A673 (cell line): ENCODE measurements around the gene C1orf74. TPM values are rescaled to one million over a fixed set of nuclear protein-coding genes. Genes with fewer than 3 reads are reported as not detected.

ENCODE experiments used
- BruUV-seq: library from RNA; stranded (reverse); fragments of 400-500 nt; replicated peaks from 2 replicates; lab custom pipeline; 2021; lab: Mats Ljungman, UMichigan
- CTCF ChIA-PET: fragments of 300-600 bp; sonication (Branson Sonifier 250); formaldehyde crosslinking; loops from one replicate; lab custom pipeline; 2022; ENCODE audit warnings: antibody characterized with exemption; lab: Charles Lee
- POLR2A ChIA-PET: fragments of 300-600 bp; sonication (Branson Sonifier 250); formaldehyde crosslinking; loops from one replicate; lab custom pipeline; 2022; ENCODE audit warnings: antibody characterized with exemption; ENCODE audit not compliant: low non-redundant PET; lab: Charles Lee
- DNase-seq: peaks from one replicate; pipeline ENCODE4 v3.0.0-alpha.2; 2015; ENCODE audit warnings: low spot score
- H3K27ac ChIP-seq: fragments of 200-600 bp; sonication (generic); 2 replicates; pipeline ENCODE4 v1.5.1; 2016; ENCODE audit warnings: mixed run types, low read depth, mild to moderate bottlenecking, mixed read lengths, antibody characterized with exemption, low read length; ENCODE audit not compliant: poor library complexity, severe bottlenecking
- H3K27me3 ChIP-seq: fragments of 200-600 bp; sonication (generic); replicated peaks from 2 replicates; pipeline ENCODE4 v1.6.1; 2017; ENCODE audit warnings: mixed run types, low read depth, mild to moderate bottlenecking, mixed read lengths, antibody characterized with exemption, low read length; ENCODE audit not compliant: insufficient read depth, poor library complexity
- H3K36me3 ChIP-seq: fragments of 200-600 bp; sonication (generic); 2 replicates; pipeline ENCODE4 v1.6.1; 2016; ENCODE audit warnings: mixed run types, mild to moderate bottlenecking, mixed read lengths, antibody characterized with exemption, low read length; ENCODE audit not compliant: insufficient read depth, poor library complexity, severe bottlenecking
- H3K4me1 ChIP-seq: fragments of 200-600 bp; sonication (generic); 2 replicates; pipeline ENCODE4 v1.6.1; 2017; ENCODE audit warnings: mixed run types, mild to moderate bottlenecking, mixed read lengths, antibody characterized with exemption, low read length; ENCODE audit not compliant: insufficient read depth, poor library complexity, severe bottlenecking
- H3K4me3 ChIP-seq: fragments of 200-600 bp; sonication (generic); 2 replicates; pipeline ENCODE4 v1.5.1; 2016; ENCODE audit warnings: low read depth, mixed run types, mild to moderate bottlenecking, mixed read lengths, low read length; ENCODE audit not compliant: poor library complexity, severe bottlenecking
- H3K9me3 ChIP-seq: fragments of 200-600 bp; sonication (generic); 2 replicates; pipeline ENCODE4 v1.6.1; 2016; ENCODE audit warnings: mixed run types, low read depth, mild to moderate bottlenecking, mixed read lengths, antibody characterized with exemption, low read length; ENCODE audit not compliant: poor library complexity, severe bottlenecking
- EZH2 ChIP-seq: fragments of 200-600 bp; sonication (generic); IDR thresholded peaks from 2 replicates; pipeline ENCODE4 v1.6.1; 2017; ENCODE audit warnings: borderline replicate concordance, low read depth, mild to moderate bottlenecking, mixed read lengths, antibody characterized with exemption, low read length; ENCODE audit not compliant: poor library complexity, severe bottlenecking
- intact Hi-C: fragments of 100-400 bp; cut with micrococcal nuclease; formaldehyde crosslinking; loops from one replicate; pipeline ENCODE4 v1.10.0; 2022; ENCODE audit not compliant: unreplicated experiment
- total RNA-seq: library from RNA; stranded (reverse); gene quantifications from 2 replicates; pipeline ENCODE4 v1.2.3, GENCODE V29; 2021
- TF ChIP-seq, protein P1 (sequence below): fragments of 300-800, 200-600 bp; sonication (generic); conservative IDR thresholded peaks from 2 replicates; pipeline ENCODE4 v1.5.1; 2017; ENCODE audit warnings: low read depth, mild to moderate bottlenecking, antibody characterized with exemption, low read length, moderate library complexity, mixed read lengths

C1orf74 gene
- total RNA-seq, 1 experiment from 2014 or later = 4.2 TPM

GRCh38 chr1:209815931-209816341, 31.6 kb upstream of the C1orf74 start:
- Histone ChIP-seq H3K27ac (no peak overlapping the region), H3K27me3 (no peaks in the 10 kb centered on the region), H3K4me3 (no peak overlapping the region), H3K9me3 (no peaks in the 10 kb centered on the region), H3K36me3 (no peaks in the 10 kb centered on the region), H3K4me1 (no peaks in the 10 kb centered on the region)
- intact Hi-C loops = no loop called here
- no TSS peak for BruUV-seq
- ChIA-PET CTCF (no interaction called here), POLR2A (no interaction called here)
- no peak for DNase-seq
- TF ChIP-seq, protein P1, sequence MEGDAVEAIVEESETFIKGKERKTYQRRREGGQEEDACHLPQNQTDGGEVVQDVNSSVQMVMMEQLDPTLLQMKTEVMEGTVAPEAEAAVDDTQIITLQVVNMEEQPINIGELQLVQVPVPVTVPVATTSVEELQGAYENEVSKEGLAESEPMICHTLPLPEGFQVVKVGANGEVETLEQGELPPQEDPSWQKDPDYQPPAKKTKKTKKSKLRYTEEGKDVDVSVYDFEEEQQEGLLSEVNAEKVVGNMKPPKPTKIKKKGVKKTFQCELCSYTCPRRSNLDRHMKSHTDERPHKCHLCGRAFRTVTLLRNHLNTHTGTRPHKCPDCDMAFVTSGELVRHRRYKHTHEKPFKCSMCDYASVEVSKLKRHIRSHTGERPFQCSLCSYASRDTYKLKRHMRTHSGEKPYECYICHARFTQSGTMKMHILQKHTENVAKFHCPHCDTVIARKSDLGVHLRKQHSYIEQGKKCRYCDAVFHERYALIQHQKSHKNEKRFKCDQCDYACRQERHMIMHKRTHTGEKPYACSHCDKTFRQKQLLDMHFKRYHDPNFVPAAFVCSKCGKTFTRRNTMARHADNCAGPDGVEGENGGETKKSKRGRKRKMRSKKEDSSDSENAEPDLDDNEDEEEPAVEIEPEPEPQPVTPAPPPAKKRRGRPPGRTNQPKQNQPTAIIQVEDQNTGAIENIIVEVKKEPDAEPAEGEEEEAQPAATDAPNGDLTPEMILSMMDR = no peak
- TF ChIP-seq EZH2 = no peak

GRCh38 chr1:209815490-209815889, 31.1 kb upstream of the C1orf74 start:
- Histone ChIP-seq H3K4me3 (no peak overlapping the region), H3K9me3 (no peaks in the 10 kb centered on the region), H3K36me3 (no peaks in the 10 kb centered on the region), H3K27me3 (no peaks in the 10 kb centered on the region), H3K4me1 (no peaks in the 10 kb centered on the region), H3K27ac (no peak overlapping the region)
- DNase-seq = no peak
- BruUV-seq = no TSS peak
- TF ChIP-seq EZH2 = no peak
- TF ChIP-seq, protein P1 = no peak
- POLR2A ChIA-PET = no interaction called here
- intact Hi-C loops = no loop called here
- CTCF ChIA-PET = no interaction called here

GRCh38 chr1:209813902-209814301, 29.5 kb upstream of the C1orf74 start:
- H3K27ac ChIP-seq = no peak overlapping the region
- ChIA-PET POLR2A (no interaction called here), CTCF (no interaction called here)
- no peaks in the 10 kb centered on the region for H3K4me1 ChIP-seq
- TF ChIP-seq EZH2 = no peak
- TF ChIP-seq, protein P1 = no peak
- BruUV-seq = no TSS peak
- H3K4me3 ChIP-seq = no peak overlapping the region
- H3K27me3 ChIP-seq = no peaks in the 10 kb centered on the region
- no peak for DNase-seq
- intact Hi-C loops = no loop called here
- H3K36me3 ChIP-seq = no peaks in the 10 kb centered on the region
- no peaks in the 10 kb centered on the region for H3K9me3 ChIP-seq
